ENCODE results near the gene RBM33. TPM values are rescaled to one million over a fixed set of nuclear protein-coding genes. Genes with fewer than 3 reads are reported as not detected.
A peak's percentile ranks its signal among the peaks of the same experiment; 100 is the strongest.

RBM33 gene
- total and polyA plus RNA-seq, 10 donors = 9.7 to 109 (median 90.0) TPM

DNA sequence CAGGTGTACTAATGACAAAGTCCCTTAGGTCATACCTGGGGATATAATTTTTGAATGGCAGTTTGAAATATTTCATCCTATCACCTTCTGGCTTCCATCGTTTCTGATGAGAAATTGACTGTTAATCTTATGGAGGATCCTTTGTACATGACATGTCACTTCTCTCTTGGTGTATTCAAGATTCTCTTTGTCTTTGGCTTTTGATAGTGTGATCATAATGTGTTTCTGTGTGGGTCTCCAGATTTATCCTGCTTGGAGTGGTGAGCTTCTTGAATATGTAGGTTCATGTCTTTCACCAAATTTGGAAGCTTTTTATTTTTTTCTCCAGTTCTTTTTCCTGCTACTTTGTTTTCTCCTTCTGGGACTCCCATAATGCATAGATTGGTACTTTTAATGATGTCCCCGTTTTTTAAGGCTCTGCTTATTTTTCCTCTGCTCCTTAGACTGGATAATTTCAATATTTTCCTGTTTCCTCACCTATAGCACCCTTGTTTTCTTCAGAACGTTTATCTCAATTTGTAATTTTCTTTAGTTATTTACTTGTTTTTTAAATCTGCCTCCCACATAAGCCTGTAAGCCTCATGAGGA, 4.4 kb downstream of the RBM33 start:
- Histone ChIP-seq H3K4me3 (no peak overlapping the region), H3K9me3 (peaks cover 0 to 22% (median 20%) of the 10 kb centered on the region in 8 donors), H3K27ac (no peak overlapping the region), H3K27me3 (replicated peaks in 1 of 7) (no peaks in the 10 kb centered on the region), H3K4me1 (peaks cover 14 to 78% (median 60%) of the 10 kb centered on the region in 6 donors), H3K36me3 (peaks cover 0 to 33% (median 15%) of the 10 kb centered on the region in 6 donors)
- TF ChIP-seq POLR2AphosphoS5 (IDR thresholded peaks at IDR 0.05) (no peak), POLR2A (IDR thresholded peaks at IDR 0.05) (no peak)
- TF ChIP-seq, protein P1, sequence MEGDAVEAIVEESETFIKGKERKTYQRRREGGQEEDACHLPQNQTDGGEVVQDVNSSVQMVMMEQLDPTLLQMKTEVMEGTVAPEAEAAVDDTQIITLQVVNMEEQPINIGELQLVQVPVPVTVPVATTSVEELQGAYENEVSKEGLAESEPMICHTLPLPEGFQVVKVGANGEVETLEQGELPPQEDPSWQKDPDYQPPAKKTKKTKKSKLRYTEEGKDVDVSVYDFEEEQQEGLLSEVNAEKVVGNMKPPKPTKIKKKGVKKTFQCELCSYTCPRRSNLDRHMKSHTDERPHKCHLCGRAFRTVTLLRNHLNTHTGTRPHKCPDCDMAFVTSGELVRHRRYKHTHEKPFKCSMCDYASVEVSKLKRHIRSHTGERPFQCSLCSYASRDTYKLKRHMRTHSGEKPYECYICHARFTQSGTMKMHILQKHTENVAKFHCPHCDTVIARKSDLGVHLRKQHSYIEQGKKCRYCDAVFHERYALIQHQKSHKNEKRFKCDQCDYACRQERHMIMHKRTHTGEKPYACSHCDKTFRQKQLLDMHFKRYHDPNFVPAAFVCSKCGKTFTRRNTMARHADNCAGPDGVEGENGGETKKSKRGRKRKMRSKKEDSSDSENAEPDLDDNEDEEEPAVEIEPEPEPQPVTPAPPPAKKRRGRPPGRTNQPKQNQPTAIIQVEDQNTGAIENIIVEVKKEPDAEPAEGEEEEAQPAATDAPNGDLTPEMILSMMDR (IDR thresholded peaks at IDR 0.05 in 8 of 11, conservative IDR thresholded peaks at IDR 0.05 in 3 of 11) = no peak
- intact Hi-C loops (cut with DNase I; ENCODE audit: low total_unique reads) = no loop called here
- 90 to 93% (median 92%) methylated on average over 3 of the region's 3 CpGs for WGBS, 5 donors
- no peak for DNase-seq

- H3K36me3 ChIP-seq = peaks cover 0 to 33% (median 15%) of the 10 kb centered on the region in 6 donors
- no peaks in the 10 kb centered on the region for H3K27me3 ChIP-seq (replicated peaks in 1 of 7)
- peaks cover 0 to 22% (median 20%) of the 10 kb centered on the region in 8 donors for H3K9me3 ChIP-seq
- no peak overlapping the region for H3K4me3 ChIP-seq
- no peak overlapping the region for H3K27ac ChIP-seq
- DNase-seq = no peak
- 92 to 98% (median 96%) methylated on average over 2 of the region's 2 CpGs for WGBS, 5 donors
- TF ChIP-seq POLR2A (IDR thresholded peaks at IDR 0.05) (no peak), POLR2AphosphoS5 (IDR thresholded peaks at IDR 0.05) (no peak)
- TF ChIP-seq, protein P1 (IDR thresholded peaks at IDR 0.05 in 8 of 11, conservative IDR thresholded peaks at IDR 0.05 in 3 of 11) = no peak
- H3K4me1 ChIP-seq = peaks cover 21 to 85% (median 67%) of the 10 kb centered on the region in 6 donors
- intact Hi-C loops (cut with DNase I; ENCODE audit: low total_unique reads) = no loop called here
These were observed 5.1 kb downstream of the RBM33 start for GRCh38 chr7:155649588-155649987.

DNA sequence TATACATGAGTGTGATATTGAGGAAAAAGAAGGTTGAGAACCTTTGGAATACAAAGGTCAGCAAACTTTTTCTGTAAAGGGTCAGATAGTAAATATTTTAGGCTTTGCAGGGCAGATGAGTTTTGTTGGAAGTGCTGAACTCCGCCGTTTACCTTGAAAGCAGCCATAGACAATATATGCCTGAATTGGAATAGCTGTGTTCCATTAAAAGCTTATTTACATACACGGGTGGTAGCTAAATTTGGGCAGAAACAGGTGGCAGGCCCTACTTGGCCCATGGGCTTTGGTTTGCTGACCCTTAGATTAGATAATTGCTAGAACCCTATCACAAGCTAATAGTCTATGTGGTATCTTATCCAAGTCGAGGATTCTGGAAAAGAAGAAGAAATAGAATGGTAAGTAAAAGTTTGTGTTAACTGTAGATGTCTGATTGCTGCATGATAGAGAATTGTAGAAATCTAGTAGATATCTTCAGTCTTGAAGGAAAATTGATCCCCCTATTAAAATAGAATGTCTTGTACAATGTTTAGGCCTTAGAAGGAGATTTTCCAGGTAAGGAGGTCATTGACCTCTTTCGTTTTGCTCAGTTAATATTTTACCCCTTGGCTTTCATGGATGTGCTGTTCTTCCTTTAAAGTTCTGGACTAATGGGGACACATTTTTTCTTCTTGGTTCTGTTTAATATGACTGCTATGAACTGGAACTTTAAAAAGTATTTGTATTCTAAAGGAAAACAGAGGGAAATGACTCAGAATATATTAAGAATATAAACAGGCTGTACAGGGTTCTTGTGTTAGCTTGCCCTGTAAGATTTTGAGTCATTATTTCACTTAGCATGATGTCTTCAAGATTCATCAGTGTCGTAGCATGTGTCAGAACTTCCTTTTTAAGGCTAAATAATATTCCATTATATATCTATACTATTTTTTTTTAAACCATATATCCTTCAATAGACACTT, 8.0 kb downstream of the RBM33 start:
- intact Hi-C loops (cut with DNase I; ENCODE audit: low total_unique reads) = no loop called here
- no peak overlapping the region for H3K27ac ChIP-seq
- H3K27me3 ChIP-seq (replicated peaks in 1 of 7) = no peaks in the 10 kb centered on the region
- TF ChIP-seq, protein P1 (IDR thresholded peaks at IDR 0.05 in 8 of 11, conservative IDR thresholded peaks at IDR 0.05 in 3 of 11) = no peak
- TF ChIP-seq POLR2AphosphoS5 (IDR thresholded peaks at IDR 0.05) (no peak), POLR2A (IDR thresholded peaks at IDR 0.05) (no peak)
- H3K36me3 ChIP-seq = peaks cover 0 to 27% (median 12%) of the 10 kb centered on the region in 6 donors
- 84 to 94% (median 89%) methylated on average over 6 of the region's 6 CpGs for WGBS, 5 donors
- peaks cover 23 to 89% (median 65%) of the 10 kb centered on the region in 6 donors for H3K4me1 ChIP-seq
- no peak for DNase-seq
- no peak overlapping the region for H3K4me3 ChIP-seq
- peaks cover 0 to 22% (median 20%) of the 10 kb centered on the region in 8 donors for H3K9me3 ChIP-seq

- peak overlapping the region in 3 of 8 donors; percentile 14 to 50 (median 36) for H3K27ac ChIP-seq
- no peak for DNase-seq
- intact Hi-C loops (cut with DNase I; ENCODE audit: low total_unique reads) = no loop called here
These were observed 9.3 kb downstream of the RBM33 start for GRCh38 chr7:155653803-155654202.

More at GRCh38 chr7:155653803-155654202, 9.3 kb downstream of the RBM33 start:
- TF ChIP-seq, protein P1 (IDR thresholded peaks at IDR 0.05 in 8 of 11, conservative IDR thresholded peaks at IDR 0.05 in 3 of 11) = no peak
- TF ChIP-seq POLR2A (IDR thresholded peaks at IDR 0.05) (no peak), POLR2AphosphoS5 (IDR thresholded peaks at IDR 0.05) (no peak)
- Histone ChIP-seq H3K36me3 (peaks cover 0 to 13% (median 2%) of the 10 kb centered on the region in 6 donors), H3K4me3 (no peak overlapping the region), H3K9me3 (peaks cover 0 to 13% (median 11%) of the 10 kb centered on the region in 8 donors), H3K4me1 (peaks cover 25 to 95% (median 74%) of the 10 kb centered on the region in 6 donors), H3K27me3 (replicated peaks in 1 of 7) (no peaks in the 10 kb centered on the region)
- 51 to 76% (median 64%) methylated on average over 2 of the region's 2 CpGs for WGBS, 5 donors
